ENCODE data around the gene PCDH1.
A peak's percentile ranks its signal among the peaks of the same experiment; 100 is the strongest.

DNA sequence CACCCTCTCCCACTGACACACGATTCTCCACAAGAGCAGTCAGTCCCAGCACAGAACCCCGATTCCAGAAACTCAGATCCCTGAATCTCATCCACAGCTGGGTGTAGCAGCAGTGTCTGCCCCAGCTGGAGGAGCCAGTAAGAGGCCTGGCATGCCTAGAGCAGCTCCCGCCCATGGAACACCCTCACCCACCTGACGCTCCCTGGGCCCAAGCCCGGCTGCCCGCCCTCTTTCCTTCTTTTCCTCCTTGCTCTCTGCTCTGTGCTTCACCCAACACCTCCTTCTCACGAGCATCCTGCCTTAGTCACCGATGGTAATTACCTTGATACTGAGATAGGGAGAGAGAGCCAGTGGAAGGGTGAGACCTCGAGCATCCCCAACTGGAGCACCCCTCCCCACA, 8.7 kb downstream of the PCDH1 start:
- TF ChIP-seq, protein P1, sequence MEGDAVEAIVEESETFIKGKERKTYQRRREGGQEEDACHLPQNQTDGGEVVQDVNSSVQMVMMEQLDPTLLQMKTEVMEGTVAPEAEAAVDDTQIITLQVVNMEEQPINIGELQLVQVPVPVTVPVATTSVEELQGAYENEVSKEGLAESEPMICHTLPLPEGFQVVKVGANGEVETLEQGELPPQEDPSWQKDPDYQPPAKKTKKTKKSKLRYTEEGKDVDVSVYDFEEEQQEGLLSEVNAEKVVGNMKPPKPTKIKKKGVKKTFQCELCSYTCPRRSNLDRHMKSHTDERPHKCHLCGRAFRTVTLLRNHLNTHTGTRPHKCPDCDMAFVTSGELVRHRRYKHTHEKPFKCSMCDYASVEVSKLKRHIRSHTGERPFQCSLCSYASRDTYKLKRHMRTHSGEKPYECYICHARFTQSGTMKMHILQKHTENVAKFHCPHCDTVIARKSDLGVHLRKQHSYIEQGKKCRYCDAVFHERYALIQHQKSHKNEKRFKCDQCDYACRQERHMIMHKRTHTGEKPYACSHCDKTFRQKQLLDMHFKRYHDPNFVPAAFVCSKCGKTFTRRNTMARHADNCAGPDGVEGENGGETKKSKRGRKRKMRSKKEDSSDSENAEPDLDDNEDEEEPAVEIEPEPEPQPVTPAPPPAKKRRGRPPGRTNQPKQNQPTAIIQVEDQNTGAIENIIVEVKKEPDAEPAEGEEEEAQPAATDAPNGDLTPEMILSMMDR (IDR thresholded peaks at IDR 0.05): no peak
- peak in 1 of 4 donors; percentile 25 for TF ChIP-seq POLR2A (IDR thresholded peaks at IDR 0.05)
